CD4-positive, alpha-beta T cell treated with Interleukin-21 for 1 hour (primary cell): Measurements from ENCODE around the gene EDC4.
A peak's percentile ranks its signal among the peaks of the same experiment; 100 is the strongest.
"Not testable (repeated sequence)": the region's sequence is repeated elsewhere in the genome, so short reads cannot be mapped to it uniquely, and the experiment has no call there.

Experiments
- DNase-seq: peaks from one replicate; pipeline ENCODE4 v3.0.0-alpha.2; 2020

Gene EDC4

DNA sequence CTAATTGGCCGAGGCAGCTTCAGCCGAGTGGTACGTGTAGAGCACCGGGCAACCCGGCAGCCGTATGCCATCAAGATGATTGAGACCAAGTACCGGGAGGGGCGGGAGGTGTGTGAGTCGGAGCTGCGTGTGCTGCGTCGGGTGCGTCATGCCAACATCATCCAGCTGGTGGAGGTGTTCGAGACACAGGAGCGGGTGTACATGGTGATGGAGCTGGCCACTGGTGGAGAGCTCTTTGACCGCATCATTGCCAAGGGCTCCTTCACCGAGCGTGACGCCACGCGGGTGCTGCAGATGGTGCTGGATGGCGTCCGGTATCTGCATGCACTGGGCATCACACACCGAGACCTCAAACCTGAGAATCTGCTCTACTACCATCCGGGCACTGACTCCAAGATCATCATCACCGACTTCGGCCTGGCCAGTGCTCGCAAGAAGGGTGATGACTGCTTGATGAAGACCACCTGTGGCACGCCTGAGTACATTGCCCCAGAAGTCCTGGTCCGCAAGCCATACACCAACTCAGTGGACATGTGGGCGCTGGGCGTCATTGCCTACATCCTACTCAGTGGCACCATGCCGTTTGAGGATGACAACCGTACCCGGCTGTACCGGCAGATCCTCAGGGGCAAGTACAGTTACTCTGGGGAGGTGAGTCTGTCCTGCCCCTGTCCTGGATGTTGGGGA, 36.3 kb downstream of the EDC4 start:
- no peak for DNase-seq

DNA sequence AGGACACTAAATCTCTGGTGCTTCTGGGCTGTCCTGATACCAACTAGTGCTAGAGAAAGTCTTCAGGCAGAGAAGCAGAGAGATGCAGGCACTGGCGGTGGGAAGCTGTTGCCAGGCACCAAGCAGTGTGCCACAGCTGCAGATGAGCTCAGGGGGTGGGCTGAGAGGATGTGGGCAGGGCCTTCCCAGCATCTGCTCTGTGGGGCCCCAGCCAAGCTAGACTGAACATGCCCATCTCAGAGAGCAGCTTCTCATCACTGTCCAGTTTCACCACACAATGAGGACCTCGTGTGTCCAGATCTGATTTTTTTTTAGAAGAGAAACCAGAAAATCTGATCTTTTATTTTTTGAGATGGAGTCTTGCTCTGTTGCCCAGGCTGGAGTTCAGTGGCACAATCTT, 37.3 kb downstream of the EDC4 start:
- no peak for DNase-seq

DNA sequence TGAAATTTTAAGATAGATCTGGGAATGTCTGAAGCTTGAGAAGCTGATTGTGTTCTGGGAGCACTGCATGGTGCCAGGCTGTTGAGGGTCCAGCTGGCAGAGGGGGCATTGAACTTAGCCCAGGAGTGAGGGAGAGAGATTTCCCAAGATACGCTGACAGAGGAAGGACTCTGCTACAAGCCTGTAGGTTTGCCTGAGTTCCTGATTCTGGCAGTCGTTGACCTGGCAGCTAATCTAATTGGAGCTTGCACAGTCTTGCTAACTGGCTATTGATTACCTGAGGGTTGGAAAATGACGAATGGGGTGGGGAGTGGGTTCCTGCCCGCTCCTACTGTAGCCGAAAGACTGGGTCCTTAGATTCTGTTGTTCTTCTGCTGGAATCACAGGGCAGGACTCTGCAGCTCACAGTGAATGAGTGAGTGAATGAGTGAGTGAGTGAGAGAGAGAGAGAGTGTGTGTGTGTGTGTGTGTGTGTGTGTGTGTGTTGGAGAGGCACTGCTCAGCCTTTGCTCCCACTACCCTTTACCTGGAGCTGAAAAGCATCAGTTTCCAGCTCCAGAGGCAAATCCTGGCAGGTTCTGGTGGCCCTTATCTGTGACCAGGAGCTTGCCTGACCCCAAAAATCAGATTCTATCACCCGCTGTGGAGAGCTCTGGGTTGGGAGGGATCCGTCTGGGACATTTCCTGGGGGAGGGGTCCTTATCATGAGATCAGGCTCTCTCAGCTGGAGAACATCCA, 42.1 kb downstream of the EDC4 start:
- DNase-seq: no peak

DNA sequence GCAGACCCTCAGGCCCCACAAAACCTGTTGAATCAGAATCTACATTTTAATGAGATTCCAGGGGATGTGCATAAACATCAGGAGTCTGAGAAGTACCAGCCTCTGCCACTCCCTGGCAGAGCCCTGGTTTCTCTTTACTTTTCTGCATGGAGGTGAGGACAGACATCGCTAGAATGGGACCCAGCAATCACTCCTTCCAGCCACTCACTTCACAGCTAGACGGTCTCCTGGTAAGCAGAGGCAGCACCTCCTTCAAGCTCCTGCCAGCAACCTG, 42.6 kb downstream of the EDC4 start:
- DNase-seq: not testable (repeated sequence)

DNA sequence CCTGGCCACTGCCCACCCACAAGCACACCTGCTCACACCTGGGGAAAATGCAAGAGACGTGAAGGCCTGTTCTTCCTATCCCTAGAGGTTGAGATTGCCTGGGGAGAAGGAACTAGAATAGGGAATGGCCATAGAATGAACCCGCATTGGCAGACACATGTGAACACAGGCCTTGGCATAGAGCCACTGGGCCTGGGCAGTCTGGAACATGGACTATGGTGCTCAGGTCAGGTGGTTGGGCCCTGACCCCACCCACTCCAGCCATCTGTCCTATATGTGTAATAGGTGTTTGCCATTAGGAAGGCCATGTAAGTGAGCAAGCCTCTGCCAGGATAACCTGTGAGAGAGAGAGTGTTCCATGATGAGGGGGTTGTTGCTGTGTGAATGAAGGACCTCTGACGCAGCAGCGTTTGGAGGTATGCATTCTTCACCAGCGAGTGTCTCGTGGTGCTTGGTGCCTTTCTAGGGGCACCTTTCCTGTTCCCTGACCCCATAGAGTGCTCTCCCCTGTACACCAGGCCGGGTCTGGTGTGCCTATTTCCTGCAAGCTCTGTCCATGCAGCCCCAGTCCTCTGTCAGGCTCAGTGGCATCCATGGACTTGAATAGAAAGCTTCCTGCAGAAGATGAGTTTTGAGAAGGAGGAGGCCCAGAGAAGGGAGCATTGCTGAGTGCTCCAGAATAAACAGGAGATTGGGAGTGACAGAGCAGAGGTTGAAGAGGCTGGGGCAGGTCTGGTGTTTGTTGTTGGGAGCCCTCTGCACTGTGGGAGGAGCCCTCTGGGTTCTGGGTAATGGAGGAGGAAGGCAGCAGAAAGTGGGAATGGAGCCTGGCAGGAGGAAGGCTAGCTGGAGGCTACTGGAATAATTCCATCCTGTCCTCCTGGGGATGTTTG, 43.2 kb downstream of the EDC4 start:
- no peak for DNase-seq

DNA sequence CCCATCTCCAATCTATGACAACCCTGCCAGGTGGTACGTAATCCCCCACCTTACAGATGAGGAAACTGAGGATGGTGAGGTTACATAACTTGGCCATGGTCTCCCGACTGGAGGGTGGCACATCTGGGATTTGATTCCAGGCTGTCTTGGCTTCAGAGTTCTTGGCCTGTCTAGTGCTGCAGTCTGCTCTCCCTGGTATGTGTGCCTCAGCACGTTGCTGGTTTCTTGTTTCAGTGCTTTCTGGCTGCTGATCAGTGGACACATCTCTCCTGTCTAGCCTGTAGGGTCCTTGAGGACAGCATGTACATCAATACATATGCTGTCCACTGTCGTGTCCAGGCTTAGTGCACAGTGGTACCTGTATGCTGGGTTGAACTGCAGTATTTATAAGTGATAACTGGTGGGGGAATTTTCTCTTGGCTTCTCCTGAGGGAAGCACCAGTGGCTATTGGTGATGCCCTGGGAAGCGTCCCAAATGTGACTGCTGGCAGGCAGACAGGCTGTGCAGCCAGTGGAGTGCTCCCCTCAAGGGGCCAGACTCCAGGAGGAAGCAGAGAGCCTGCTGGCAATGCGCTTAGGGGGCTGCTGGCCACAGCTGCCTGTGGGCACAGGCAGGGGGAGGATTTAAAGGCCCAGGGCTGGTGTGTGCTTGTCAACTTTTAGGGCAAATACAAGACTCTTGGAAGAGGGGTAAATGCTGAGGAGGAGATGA, 44.4 kb downstream of the EDC4 start:
- DNase-seq: no peak

DNA sequence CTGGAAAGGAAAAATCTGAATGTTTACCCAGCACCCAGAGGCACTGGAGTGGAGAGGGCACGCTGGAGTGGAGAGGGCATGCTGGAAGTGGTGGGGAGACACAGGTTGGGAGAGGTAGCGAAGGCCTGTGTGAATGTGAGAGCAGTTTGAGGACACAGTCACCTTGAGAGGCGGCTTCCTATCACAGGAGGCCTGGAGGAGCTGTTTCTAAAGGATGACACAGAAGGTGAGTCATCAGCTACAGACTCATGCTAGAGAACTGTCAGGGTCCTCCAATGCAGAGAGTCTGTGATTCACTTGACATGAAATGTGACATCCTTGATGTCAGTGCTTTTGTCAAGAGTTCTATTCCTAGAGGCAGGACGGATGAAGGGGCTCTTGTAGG, 45.0 kb downstream of the EDC4 start:
- DNase-seq: no peak

DNA sequence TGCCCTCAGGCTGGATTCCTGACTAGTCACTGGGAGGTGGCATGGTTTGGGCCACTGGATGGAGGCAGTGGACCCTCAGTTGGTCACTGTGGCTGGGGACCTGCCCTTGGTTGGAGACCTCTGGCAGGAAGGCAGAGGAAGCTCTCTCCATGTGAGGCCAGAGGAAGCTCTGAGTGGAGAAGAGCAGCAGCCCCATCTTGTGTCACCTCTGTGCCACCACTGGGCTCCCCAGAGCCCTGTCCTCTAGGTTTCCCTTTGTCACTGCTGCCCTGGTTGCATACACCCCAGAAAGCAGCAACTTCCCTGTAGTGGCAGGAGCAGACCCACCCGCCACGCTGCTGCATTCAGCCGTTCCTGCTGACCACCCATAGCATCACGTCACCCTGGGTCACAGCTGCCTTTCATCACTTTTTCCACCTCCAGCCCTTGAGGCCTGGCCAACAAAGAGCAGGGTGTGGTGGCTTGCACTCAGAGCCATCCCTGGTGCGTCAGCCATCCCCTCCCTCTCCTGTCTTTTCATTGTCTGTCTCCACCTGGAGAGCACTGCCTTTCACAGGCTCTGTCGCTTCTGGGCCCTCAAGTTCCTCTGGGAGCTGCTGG, 46.9 kb downstream of the EDC4 start:
- no peak for DNase-seq

DNA sequence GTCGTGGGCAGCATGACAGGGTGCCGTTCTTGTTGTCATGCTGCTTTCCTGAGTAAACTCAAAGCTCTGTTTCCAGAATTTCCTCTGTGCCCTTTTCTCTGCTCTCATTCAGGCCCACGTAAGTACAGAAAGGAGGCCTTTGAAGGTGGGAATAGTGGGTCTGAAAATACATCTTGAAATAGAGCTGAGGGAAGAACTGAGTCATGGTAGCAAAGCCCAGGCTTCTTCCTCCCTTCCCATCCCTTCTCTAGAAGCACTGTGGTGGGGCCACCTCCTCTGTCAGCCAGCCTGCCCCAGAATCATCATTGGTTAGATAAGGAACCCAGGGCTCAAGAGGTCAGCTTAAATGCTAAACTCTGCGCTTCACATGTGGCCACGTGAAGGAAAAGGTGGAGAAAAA, 49.4 kb downstream of the EDC4 start:
- no peak for DNase-seq

DNA sequence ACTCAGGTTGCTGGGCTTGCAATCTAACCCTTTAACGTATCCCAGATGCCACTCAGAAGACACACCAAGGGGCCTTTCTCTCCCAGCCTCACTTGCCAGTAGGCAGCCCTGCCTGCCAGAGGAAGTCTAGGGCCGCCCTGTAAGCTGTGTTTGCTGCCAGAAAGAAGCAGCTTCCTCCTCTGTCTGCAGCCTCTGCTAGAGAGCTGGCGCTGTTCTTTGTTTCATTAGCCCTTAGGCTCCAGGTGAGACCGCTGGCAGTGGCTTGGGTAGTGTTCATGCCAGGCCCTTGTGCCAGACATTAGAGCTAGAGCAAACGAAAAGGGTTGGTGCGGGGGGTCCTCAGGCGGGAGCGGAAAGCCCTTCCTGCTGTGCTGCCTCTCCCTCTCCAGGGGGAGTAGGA, 49.9 kb downstream of the EDC4 start:
- DNase-seq: no peak

DNA sequence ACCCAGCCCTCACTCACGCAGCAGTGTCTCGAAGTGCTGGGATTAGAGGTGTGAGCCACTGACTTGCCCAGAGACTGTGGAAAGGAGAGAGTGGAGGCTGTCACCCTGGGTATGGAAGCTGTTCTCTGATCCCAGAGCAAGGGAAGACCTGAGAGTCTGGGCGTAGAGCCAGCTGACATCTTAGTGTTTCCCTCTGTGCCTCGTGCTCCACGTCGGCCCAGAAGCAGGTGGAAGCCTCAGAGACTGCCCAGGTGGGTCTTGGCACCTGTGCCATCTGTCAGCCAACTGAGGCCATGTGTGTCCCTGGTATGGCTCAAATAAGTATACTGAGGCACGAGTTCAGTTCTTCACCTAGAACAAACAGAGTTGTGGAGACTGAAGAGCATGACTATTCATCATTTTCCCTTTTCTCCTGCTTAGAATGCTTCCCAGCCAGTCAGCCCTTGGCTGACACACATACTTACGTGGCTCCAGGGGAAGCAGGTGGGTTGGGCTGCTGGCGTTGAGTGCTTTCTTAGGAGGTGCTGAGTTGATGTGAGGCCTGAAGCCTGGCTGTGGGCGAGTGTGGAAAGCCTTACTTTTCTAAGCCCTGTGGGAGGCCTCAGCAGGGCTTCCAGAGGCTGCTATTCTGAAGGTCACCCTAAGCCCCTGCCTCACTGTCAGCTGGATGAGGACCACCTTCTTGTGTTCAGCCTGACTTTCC, 50.7 kb downstream of the EDC4 start:
- DNase-seq: no peak

DNA sequence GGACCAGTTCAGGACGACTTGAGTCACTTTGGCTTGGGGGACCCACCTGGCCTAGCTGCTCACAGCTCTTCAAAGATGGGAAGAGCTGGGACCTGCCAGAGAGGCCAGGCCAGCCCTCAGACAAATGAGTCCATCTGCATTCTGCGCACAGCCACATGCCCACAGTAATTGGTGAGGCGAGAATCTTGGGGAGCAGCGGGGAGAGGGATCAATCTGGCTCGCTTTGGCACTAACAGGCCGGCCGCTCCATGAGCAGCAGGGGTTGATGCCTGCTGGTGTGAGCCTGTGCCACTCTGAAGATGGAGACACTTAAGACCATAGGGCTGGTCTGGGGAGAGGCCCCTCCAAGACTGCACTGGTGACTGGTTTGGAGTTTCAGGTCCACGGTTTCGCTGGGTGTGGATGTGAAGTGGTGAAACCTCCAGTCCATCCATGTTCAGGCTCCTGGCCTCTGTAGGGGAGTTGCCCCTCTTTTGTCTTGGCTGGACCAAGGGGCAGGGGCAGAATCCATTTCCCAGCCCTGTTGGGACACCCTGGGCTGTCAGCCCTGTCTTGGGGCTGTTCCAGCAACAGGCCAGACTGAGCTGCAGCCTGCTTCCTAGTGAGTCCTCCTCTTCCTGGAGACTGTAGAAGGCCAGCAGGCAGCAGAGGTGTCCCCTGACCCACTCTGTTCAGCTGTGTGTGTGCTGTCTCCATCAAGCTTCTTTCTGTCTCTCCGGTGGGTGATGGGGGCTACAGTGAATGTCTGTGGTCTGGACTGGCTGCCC, 51.5 kb downstream of the EDC4 start:
- no peak for DNase-seq

DNA sequence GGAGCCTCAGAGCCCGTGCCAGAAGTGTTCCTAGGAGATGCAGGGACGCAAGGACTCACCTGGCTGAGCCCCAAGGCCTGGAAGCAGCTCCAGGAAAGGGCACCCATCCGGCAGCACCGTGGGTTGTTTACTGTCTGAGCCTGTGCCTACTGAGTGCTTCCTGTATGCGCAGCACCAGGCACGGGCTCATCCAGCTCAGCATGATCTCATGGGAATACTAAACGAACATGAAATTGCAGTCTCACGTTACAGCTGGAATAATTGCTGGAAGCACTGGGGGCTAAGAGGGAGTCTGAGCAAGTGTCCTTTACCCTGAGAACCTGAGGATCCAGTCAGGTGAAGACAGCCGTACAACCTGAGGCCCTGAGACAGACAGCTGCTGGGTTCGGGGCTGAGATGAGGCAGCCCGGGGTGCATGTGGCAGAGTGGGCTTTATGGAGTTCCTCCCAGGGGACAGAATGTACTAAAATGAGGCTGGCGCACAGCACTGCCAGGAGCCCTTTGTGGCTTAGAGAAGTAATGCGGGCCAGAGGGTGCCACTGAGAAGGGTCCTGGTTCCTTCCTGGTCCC, 53.4 kb downstream of the EDC4 start:
- DNase-seq: no peak

DNA sequence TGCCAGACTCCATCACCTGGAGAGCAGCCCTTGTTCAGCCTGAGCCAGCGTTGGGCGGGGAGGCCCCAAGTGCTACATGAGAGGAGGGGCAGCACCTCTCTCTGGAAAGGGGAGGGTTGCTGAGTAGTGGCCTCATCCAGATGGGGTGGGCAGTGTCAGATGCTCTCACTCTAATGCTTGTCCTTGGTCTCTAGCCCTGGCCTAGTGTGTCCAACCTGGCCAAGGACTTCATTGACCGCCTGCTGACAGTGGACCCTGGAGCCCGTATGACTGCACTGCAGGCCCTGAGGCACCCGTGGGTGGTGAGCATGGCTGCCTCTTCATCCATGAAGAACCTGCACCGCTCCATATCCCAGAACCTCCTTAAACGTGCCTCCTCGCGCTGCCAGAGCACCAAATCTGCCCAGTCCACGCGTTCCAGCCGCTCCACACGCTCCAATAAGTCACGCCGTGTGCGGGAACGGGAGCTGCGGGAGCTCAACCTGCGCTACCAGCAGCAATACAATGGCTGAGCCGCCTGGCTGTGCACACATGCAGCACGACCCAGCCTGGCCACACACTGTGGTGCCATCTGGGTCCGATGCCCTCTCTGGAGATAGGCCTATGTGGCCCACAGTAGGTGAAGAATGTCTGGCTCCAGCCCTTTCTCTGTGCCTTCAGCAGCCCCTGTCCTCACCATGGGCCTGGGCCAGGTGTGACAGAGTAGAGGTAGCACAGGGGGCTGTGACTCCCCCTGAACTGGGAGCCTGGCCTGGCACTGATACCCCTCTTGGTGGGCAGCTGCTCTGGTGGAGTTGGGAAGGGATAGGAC, 54.5 kb downstream of the EDC4 start:
- no peak for DNase-seq

DNA sequence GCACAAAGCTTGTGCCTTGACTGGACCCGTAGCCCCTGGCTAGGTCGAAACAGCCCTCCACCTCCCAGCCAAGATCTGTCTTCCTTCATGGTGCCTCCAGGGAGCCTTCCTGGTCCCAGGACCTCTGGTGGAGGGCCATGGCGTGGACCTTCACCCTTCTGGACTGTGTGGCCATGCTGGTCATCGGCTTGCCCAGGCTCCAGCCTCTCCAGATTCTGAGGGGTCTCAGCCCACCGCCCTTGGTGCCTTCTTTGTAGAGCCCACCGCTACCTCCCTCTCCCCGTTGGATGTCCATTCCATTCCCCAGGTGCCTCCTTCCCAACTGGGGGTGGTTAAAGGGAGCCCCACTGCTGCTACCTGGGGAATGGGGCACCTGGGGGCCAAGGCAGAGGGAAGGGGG, 55.3 kb downstream of the EDC4 start:
- no peak for DNase-seq

DNA sequence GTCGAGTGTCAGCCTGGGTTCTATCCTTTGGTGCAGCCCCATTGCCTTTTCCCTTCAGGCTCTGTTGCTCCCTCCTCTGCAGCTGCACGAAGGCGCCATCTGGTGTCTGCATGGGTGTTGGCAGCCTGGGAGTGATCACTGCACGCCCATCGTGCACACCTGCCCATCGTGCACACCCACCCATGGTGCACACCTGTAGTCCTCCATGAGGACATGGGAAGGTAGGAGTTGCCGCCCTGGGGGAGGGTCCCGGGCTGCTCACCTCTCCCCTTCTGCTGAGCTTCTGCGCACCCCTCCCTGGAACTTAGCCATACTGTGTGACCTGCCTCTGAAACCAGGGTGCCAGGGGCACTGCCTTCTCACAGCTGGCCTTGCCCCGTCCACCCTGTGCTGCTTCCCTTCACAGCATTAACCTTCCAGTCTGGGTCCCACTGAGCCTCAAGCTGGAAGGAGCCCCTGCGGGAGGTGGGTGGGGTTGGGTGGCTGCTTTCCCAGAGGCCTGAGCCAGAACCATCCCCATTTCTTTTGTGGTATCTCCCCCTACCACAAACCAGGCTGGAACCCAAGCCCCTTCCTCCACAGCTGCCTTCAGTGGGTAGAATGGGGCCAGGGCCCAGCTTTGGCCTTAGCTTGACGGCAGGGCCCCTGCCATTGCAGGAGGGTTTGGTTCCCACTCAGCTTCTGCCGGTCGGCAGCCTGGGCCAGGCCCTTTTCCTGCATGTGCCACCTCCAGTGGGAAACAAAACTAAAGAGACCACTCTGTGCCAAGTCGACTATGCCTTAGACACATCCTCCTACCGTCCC, 55.9 kb downstream of the EDC4 start:
- DNase-seq: peak; percentile 81

DNA sequence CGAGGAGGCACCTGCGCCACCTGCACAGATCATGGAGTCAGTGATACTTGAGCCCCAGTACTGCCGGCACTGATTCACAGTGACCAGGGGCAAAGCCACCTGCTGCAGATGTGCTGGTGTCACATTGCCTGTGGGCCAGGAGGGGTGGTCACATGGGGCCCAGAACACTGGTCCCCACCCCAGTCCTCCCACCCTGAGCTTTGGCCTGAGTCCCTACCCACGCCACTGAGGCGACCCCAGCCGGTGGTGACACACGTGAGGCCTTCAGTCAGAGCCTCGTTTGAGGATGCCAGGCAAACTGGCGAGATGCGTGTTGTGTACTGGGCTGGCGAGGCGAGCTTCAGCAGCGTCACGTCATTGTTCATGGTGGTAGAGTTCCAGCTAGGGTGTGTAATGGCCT, 57.3 kb downstream of the EDC4 start:
- no peak for DNase-seq

DNA sequence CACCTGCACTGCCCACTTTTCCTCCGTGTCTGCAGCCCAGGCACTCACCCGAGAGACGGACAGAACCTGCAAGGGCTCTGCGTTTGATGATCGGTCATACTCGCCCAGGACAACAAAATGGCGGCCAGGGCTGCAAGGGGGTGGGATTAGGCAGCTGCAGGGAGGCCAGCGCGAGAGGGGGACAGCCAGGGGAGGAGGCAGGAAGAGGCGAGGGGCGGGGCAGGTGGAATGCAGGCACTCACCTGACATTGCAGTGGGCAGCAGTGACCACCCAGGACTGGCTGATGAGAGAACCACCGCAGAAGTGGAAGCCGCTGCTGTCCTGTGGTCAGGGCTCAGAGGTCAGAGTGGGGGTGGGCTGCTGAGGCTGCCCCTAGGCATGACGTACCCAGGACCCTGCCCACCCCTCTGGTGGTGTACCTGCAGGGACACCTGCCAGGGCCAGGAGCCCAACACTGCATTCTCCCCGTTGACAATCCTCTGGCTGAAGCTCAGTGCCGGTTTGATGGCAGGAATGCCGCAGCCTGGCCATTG, 57.9 kb downstream of the EDC4 start:
- DNase-seq: no peak
